Fibroblast of pulmonary artery (primary cell): ENCODE results near the gene TNFRSF6B.
A peak's percentile ranks its signal among the peaks of the same experiment; 100 is the strongest.
"Not testable (repeated sequence)": the region's sequence is repeated elsewhere in the genome, so short reads cannot be mapped to it uniquely, and the experiment has no call there.

Experiments used
- DNase-seq: peaks from one replicate; pipeline ENCODE4 v3.0.0-alpha.2; 2010; ENCODE audit warnings: low read depth
- H3K4me3 ChIP-seq: replicated peaks from 2 replicates; pipeline ENCODE4 v1.5.1; 2011; ENCODE audit warnings: low read depth, mild to moderate bottlenecking, control low read depth, low read length, moderate library complexity
- TF ChIP-seq, protein P1 (sequence below): IDR thresholded peaks from 2 replicates; pipeline ENCODE4 v1.5.1; 2011; ENCODE audit warnings: mild to moderate bottlenecking, control low read depth, low read length, inconsistent platforms; ENCODE audit errors: missing control alignments

TNFRSF6B gene, protein sequence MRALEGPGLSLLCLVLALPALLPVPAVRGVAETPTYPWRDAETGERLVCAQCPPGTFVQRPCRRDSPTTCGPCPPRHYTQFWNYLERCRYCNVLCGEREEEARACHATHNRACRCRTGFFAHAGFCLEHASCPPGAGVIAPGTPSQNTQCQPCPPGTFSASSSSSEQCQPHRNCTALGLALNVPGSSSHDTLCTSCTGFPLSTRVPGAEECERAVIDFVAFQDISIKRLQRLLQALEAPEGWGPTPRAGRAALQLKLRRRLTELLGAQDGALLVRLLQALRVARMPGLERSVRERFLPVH

DNA sequence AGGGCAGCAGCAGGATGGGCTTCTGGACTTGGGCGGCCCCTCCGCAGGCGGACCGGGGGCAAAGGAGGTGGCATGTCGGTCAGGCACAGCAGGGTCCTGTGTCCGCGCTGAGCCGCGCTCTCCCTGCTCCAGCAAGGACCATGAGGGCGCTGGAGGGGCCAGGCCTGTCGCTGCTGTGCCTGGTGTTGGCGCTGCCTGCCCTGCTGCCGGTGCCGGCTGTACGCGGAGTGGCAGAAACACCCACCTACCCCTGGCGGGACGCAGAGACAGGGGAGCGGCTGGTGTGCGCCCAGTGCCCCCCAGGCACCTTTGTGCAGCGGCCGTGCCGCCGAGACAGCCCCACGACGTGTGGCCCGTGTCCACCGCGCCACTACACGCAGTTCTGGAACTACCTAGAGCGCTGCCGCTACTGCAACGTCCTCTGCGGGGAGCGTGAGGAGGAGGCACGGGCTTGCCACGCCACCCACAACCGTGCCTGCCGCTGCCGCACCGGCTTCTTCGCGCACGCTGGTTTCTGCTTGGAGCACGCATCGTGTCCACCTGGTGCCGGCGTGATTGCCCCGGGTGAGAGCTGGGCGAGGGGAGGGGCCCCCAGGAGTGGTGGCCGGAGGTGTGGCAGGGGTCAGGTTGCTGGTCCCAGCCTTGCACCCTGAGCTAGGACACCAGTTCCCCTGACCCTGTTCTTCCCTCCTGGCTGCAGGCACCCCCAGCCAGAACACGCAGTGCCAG is at the start of gene TNFRSF6B:
TNFRSF6B (plus strand) TSS at position 25 of the 729 bp plus-strand sequence; CDS start at position 141, 116 bp downstream.
- DNase-seq = no peak
- peak within 1 kb of the TSS; percentile 43 for H3K4me3 ChIP-seq
- TF ChIP-seq, protein P1, sequence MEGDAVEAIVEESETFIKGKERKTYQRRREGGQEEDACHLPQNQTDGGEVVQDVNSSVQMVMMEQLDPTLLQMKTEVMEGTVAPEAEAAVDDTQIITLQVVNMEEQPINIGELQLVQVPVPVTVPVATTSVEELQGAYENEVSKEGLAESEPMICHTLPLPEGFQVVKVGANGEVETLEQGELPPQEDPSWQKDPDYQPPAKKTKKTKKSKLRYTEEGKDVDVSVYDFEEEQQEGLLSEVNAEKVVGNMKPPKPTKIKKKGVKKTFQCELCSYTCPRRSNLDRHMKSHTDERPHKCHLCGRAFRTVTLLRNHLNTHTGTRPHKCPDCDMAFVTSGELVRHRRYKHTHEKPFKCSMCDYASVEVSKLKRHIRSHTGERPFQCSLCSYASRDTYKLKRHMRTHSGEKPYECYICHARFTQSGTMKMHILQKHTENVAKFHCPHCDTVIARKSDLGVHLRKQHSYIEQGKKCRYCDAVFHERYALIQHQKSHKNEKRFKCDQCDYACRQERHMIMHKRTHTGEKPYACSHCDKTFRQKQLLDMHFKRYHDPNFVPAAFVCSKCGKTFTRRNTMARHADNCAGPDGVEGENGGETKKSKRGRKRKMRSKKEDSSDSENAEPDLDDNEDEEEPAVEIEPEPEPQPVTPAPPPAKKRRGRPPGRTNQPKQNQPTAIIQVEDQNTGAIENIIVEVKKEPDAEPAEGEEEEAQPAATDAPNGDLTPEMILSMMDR = no peak

DNA sequence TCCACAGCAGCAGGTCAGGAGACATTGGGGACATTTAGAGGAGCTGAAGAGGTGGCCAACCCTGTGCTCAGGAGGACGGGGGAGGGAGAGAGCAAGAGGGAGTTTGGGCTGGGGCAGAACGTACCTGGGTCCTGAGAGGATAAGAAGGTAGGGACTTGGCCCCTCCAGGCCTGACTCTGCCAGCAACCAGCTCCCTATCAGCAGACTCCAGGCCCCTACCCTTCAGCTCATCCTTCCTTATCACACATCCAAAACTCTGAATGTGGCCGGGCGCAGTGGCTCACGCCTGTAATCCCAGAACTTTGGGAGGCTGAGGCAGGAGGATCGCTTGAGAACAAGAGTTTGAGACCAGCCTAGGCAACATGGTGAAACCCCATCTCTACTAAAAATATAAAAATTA is 48.3 kb upstream of the TNFRSF6B start:
- no peak overlapping the region for H3K4me3 ChIP-seq
- TF ChIP-seq, protein P1 = no peak
- DNase-seq = no peak

DNA sequence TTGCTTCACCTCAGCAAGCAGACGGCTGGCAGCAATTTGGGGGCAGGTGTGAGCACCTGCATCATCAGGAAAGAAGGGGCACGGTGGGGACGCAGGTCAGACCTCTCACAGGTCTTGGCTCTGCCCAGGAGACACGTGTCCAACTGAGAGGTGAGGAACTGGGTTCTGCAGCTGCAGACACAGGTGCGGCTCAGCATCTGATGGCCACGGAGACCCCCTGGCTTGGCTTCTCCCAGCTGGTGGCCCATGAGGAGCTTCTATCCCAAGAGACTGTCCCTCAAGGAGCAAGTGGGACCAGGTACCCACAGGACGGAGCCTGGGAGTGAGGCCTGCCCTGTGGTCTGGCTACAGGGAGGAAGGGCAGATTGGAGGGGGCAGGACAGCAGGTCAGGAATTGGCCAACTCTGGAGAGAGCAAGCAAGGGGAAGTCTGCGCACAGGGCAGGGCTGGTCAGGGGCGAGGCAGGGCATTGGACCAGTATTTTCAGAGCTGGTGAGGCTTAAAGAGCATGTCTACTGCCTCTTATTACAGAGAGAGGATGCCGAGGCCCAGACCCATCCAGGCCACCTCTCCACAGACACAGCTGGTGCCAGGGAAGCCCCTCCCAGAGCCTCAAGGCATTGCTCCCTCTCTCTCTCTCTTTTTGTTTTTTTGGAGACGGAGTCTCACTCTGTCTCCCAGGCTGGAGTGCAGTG is 47.4 kb upstream of the TNFRSF6B start:
- no peak for DNase-seq
- H3K4me3 ChIP-seq = no peak overlapping the region
- TF ChIP-seq, protein P1 = no peak

DNA sequence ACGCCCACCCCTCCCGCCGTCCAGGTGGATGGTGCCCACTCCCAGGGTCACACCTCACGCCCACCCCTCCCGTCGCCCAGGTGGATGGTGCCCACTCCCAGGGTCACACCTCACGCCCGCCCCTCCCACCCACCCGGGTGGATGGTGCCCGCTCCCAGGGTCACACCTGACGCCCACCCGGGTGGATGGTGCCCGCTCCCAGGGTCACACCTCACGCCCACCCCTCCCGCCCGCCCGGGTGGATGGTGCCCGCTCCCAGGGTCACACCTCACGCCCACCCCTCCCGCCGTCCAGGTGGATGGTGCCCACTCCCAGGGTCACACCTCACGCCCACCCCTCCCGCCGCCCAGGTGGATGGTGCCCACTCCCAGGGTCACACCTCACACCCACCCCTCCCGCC is 46.0 kb upstream of the TNFRSF6B start:
- not testable (repeated sequence) for H3K4me3 ChIP-seq, DNase-seq

DNA sequence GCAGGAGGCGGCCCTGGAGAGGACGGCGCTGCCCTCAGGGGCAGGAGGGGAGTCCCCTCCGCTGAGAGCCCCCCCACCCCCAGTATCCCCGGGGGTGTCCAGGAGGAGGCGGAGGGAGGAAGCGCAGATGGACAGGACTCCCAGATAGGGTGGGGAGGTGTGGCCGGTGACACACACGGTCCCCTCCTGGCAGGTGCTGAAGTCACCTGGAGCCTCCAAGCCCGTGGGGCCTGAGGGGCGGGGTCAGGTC is 44.6 kb upstream of the TNFRSF6B start:
- peak overlapping the region; percentile 57 for H3K4me3 ChIP-seq
- DNase-seq = no peak
- TF ChIP-seq, protein P1 = no peak

DNA sequence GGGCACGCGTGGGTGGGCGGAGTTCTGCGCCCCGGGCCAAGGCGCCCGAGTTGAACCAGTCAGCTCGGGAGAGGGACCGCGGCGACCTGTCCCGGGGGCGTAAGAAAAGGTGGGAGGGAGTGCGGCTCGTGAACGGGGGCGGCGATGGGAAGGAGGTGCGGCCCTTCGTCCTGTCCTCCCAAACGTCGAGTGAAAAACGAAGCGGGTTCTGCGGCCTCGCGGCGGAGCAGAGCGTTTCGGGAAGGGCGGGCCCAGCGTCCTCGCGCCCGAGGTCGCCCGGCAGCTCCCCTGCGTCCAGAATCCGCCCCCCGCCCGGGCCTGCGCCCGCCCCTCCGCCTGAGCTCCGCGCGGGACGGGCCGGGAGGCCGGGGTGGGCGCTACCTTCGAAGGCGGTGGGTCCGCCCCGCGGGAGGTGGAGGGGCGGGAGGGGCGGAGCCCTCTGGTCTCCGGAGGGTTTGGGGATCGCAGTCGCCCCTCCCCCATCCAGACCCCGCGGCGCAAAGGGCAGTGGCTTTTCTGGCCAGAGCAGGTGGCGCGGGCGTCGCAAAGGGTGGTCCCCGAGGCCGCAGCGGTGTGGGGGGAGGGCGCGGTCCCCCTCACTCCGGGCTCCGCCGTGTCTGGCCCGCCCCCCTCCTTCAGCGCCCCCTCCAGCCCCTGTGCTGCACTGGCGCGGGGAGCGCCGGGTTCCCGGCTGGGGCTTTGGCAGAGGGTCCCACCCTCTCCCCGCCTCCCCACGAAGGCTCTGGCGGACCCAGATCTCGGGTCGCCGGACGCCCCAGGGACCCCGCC is 44.1 kb upstream of the TNFRSF6B start:
- DNase-seq = peak; percentile 32
- TF ChIP-seq, protein P1 = no peak
- peak overlapping the region; percentile 57 for H3K4me3 ChIP-seq
